Kasumi-1 (cell line): ENCODE data around the gene PTK7.
"Not testable (repeated sequence)": the region's sequence is repeated elsewhere in the genome, so short reads cannot be mapped to it uniquely, and the experiment has no call there.

Source experiments
- DNase-seq, 2 experiments: peaks; one replicate each; lab custom pipeline; 2025; lab: John Stamatoyannopoulos, UW

Gene PTK7

GRCh38 chr6:43117466-43117865 lies 41.4 kb downstream of the PTK7 start:
- DNase-seq: not testable (repeated sequence)

- DNase-seq: no peak
These were observed 43.4 kb downstream of the PTK7 start for GRCh38 chr6:43119482-43119881.

- DNase-seq: no peak
These were observed 44.1 kb downstream of the PTK7 start for GRCh38 chr6:43120101-43120763.

- DNase-seq: no peak
These were observed 45.1 kb downstream of the PTK7 start for GRCh38 chr6:43120944-43121913.

GRCh38 chr6:43122146-43122545 lies 46.0 kb downstream of the PTK7 start:
- DNase-seq: no peak

- DNase-seq: no peak
These were observed 47.6 kb downstream of the PTK7 start for GRCh38 chr6:43123461-43124314.

GRCh38 chr6:43124481-43124880 lies 48.4 kb downstream of the PTK7 start:
- DNase-seq: no peak

GRCh38 chr6:43125119-43125518 lies 49.0 kb downstream of the PTK7 start:
- DNase-seq: no peak

GRCh38 chr6:43125555-43125954 lies 49.4 kb downstream of the PTK7 start:
- DNase-seq: no peak

- DNase-seq: no peak
These were observed 51.1 kb downstream of the PTK7 start for GRCh38 chr6:43127180-43127579.

GRCh38 chr6:43127877-43128276 lies 51.8 kb downstream of the PTK7 start:
- DNase-seq: no peak

GRCh38 chr6:43128926-43129325 lies 52.8 kb downstream of the PTK7 start:
- no peak for DNase-seq

GRCh38 chr6:43129434-43130194 lies 53.5 kb downstream of the PTK7 start:
- DNase-seq: peak; percentile 44 to 56

GRCh38 chr6:43130429-43130828 lies 54.3 kb downstream of the PTK7 start:
- DNase-seq: no peak

- DNase-seq: not testable (repeated sequence)
These were observed 55.3 kb downstream of the PTK7 start for GRCh38 chr6:43131379-43131778.

GRCh38 chr6:43138267-43138666 lies 62.2 kb downstream of the PTK7 start:
- no peak for DNase-seq

GRCh38 chr6:43139973-43140372 lies 63.9 kb downstream of the PTK7 start:
- not testable (repeated sequence) for DNase-seq

- no peak for DNase-seq
These were observed 65.5 kb downstream of the PTK7 start for GRCh38 chr6:43141644-43142043.

- DNase-seq: no peak
These were observed 66.0 kb downstream of the PTK7 start for GRCh38 chr6:43142101-43142500.

GRCh38 chr6:43143235-43144128 lies 67.4 kb downstream of the PTK7 start:
- DNase-seq: peak; percentile 82 to 83
